T-helper 2 cell (primary cell): ENCODE data around the gene ARHGAP26.

ENCODE experiments used
- DNase-seq, 5 experiments: peaks; one replicate each; pipeline versions ENCODE4 v3.0.0 to v3.0.0-alpha.2; 2012 to 2022

ARHGAP26 gene

DNA sequence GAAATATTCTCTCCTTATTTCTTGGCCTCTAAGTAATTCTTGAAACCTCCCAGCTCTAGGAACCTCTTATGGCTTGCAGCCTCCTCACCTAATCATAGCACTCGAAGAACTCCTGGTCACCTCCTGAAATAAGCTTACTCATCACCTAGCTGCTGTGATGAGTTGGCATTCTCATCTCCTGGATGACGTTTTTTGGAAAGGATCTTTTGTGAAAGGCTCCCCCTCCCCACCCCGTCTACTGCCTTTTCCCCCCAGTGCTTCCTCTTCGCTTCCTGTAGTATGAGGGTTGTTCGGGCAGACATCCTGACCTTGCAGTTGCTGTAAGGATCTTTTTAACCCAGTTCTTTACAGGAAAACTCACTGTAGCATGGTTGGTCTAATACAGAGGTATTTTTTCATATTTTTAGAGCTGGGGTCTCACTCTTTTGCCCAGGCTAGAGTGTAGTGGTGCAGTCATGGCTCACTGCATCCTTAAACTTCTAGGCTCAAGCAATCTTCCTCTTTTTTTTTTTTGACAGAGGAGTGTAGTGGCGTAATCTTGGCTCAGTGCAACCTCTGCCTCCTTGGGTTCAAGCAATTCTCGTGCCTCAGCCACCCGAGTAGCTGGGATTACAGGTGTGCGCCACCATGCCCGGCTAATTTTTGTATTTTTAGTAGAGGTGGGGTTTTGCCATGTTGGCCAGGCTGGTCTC, 41.8 kb downstream of the ARHGAP26 start:
- no peak for DNase-seq

GRCh38 chr5:142813220-142813619, 43.0 kb downstream of the ARHGAP26 start:
- DNase-seq = no peak

- DNase-seq = no peak
Measured at GRCh38 chr5:142814122-142814521, 43.9 kb downstream of the ARHGAP26 start.

GRCh38 chr5:142815469-142815868, 45.3 kb downstream of the ARHGAP26 start:
- DNase-seq = no peak

GRCh38 chr5:142816531-142817430, 46.6 kb downstream of the ARHGAP26 start:
- peak in 1 of 5 experiments; percentile 5 for DNase-seq

GRCh38 chr5:142817949-142818431, 47.8 kb downstream of the ARHGAP26 start:
- no peak for DNase-seq

- DNase-seq = no peak
Measured at GRCh38 chr5:142819292-142819691, 49.1 kb downstream of the ARHGAP26 start.

DNA sequence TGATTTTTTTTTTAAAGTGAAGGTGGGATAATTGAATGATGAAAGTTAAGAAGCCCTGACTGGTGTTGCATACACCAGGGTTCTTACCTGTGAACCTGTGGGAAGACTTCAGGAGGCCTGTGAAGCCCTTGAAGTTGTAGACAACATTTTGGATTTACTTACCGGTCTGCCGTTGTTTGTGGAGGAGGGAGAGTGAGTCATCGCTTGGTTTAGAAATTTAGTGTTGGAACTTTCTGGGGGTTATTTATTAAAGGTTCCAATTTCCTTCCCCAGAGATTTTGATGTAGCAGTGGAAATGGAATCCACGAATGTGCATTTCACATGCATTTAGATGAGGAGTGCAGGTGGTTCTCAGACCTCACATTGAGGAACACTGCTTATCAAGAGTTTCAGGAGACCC, 49.6 kb downstream of the ARHGAP26 start:
- DNase-seq = no peak

- DNase-seq = no peak
Measured at GRCh38 chr5:142820447-142820846, 50.3 kb downstream of the ARHGAP26 start.

DNA sequence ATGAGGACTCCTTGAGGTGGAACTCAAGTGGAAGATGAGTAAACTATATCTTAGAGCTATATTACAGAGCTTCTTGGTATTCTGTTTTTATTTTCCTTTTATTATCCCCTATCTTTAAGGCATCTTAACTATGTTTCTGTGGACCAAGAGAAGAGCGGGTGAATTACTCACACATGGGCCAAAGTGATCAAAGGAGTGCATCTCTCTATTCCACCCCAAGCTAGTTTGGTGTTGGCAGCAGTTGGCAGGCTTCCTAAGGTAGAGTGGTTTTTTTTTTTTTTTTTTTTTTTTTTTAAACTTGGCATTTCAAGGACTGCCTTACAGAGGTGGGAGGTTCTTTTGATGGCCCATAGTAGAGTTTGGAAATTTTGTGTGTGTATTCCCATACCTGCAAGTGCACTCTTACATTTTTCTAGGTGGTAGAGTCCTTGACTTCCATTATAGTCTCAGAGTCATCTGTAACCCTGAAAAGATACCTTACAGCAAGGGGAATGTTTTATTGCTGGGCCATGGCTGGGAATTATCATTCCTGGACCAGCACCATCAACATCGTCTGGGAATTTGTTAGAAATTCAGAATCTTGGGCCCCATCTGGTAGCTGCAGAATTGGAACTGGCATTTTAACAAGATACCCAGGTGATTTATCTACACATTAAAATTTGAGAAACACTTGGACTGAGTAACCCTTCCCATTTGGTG, 51.0 kb downstream of the ARHGAP26 start:
- DNase-seq = no peak

- DNase-seq = peak in 1 of 5 experiments; percentile 85
Measured at GRCh38 chr5:142821733-142822487, 51.7 kb downstream of the ARHGAP26 start.

GRCh38 chr5:142823126-142823525, 52.9 kb downstream of the ARHGAP26 start:
- DNase-seq = no peak

GRCh38 chr5:142823806-142824205, 53.6 kb downstream of the ARHGAP26 start:
- DNase-seq = peak in 1 of 5 experiments; percentile 49

DNA sequence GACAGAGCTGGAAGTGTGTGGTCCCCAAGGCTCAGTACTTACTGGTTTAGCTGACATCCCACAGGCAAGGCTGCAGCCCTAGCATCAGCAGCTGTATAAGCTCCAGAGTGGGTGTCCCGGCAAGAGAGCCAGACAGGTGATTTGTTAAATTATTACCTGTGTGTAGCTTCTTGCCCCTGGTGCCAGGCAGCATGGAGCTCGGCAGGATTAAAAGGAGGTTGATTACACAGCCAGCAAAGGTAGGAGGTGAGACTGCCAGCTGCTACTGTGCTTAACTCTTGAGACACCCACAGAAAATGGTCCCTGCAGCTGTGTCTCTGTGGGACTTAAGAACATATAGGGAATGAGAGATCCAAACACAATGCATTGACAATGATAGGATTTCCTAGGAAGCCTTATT, 54.2 kb downstream of the ARHGAP26 start:
- no peak for DNase-seq

GRCh38 chr5:142825378-142826089, 55.4 kb downstream of the ARHGAP26 start:
- no peak for DNase-seq

GRCh38 chr5:142826093-142826492, 55.9 kb downstream of the ARHGAP26 start:
- DNase-seq = no peak

GRCh38 chr5:142826741-142827492, 56.7 kb downstream of the ARHGAP26 start:
- peak in 2 of 5 experiments; percentile 24 to 76 for DNase-seq

DNA sequence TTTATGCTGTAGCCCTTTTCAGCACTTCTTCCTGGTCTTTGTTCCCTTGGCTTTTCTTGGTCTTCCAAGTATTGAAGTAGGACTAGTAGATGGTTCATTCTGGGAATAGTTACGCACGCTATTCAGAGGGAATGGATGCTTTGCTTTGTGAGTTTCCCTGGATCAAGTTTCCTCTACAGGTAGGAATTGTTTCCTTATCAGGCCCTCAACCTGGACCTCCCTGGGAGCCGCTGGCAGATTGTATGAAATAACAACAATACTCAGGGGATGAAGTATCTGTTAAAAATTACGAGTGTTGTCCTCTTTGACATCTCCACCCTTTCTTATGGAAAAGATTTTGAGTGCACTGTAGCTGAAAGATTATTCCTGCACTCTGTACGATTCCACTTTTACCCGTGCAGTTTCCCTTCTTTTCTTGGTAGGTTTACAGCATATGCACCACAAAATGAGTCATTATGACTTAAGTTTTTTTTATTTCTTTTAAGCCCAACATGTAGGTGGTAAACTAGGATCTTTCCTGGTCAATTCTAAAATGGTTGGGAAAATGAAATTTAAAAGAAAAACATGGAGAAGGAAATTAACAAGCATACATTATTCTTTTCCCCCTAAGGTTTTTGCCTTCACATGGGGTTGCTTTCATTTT, 57.9 kb downstream of the ARHGAP26 start:
- DNase-seq = no peak

DNA sequence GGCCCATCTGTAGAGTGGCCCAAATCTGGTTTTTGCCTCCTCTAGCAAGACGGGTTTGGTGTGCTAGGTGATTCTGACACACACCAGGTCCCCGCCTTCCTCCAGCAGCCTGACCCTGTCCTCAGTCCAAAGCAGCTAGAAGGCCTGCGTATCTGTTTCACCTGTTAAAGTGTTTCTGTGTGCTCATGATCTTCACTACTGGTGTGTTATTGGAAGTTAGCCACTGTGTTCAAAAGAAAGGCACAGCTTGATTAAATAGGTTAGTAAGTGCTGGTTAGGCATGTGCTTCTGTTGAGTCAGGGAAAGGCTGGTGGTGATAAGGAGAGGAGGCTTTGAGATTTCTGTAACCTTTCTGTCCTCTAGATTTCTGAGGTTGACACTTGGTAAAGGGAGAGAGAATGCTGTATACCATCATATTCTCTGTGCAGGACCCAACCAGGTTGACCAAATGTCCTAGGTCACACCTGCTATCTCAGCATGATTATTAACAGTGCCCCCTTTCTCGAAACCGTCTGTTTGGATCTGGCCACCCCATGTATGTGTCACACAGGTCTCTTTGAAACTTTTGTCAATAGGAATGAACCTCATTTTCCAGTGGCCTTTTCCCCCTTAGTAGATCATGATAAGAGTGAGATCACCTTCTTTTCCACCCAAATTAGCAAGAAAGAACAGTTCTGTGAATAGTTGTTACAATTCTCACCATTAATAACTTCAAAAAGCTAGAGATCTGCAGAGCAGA, 58.8 kb downstream of the ARHGAP26 start:
- DNase-seq = no peak

GRCh38 chr5:142829801-142830220, 59.6 kb downstream of the ARHGAP26 start:
- no peak for DNase-seq
